GM12872 (cell line): Measurements from ENCODE around the gene FREM2.

ENCODE experiments used
- TF ChIP-seq, protein P1 (sequence below): IDR thresholded peaks from 3 replicates; pipeline ENCODE4 v1.5.1; 2011; ENCODE audit warnings: low read depth, mild to moderate bottlenecking, low read length, moderate library complexity; ENCODE audit not compliant: insufficient read depth

The FREM2 gene

DNA sequence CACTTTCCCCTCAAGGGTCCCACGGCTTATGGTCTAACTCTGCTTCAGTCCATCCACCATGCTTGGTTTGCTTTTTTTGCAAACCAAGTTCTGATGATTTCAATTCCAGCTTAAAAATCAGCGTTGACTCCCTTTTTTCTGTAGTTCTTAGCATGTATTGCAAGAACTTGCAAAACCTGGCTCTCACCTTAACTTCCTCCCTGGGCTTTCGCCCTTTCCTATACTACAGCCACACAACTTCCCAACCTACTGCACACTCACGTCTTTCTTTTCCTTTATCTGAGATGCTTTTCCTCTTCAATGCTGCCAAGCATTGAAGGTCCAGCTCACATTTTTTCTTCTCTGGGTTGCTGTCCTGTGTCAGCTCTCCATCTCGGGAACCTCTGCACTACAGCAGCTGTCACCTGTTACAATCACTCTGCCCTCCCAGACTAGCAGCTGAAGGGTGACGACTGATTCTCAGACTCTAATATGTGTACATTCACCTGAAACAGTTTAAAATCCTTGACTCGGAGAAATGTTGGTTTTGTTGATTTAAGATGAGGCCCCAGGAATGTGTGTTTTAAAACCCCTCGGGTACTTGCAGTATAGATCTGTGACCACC, 143.7 kb downstream of the FREM2 start:
- TF ChIP-seq, protein P1, sequence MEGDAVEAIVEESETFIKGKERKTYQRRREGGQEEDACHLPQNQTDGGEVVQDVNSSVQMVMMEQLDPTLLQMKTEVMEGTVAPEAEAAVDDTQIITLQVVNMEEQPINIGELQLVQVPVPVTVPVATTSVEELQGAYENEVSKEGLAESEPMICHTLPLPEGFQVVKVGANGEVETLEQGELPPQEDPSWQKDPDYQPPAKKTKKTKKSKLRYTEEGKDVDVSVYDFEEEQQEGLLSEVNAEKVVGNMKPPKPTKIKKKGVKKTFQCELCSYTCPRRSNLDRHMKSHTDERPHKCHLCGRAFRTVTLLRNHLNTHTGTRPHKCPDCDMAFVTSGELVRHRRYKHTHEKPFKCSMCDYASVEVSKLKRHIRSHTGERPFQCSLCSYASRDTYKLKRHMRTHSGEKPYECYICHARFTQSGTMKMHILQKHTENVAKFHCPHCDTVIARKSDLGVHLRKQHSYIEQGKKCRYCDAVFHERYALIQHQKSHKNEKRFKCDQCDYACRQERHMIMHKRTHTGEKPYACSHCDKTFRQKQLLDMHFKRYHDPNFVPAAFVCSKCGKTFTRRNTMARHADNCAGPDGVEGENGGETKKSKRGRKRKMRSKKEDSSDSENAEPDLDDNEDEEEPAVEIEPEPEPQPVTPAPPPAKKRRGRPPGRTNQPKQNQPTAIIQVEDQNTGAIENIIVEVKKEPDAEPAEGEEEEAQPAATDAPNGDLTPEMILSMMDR, result no peak

DNA sequence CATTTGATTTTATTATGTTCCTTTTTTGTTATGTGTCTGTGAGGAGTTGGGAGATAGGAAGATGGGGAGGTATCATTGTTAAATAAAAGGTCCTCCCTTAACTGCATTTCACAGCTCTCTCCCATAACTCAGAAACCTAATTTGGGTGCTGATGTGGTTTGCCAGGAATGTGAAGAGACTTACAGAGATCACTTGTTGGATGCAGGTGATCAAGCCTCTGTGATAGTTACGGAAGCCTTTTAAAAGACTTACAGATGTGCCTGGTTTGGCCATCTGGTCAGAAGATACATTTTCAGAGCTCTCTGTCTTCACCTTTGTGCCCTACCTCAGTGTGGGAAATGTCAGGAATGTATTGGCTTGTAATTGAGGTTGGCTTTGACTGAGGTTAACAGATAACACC, 157.7 kb downstream of the FREM2 start:
- TF ChIP-seq, protein P1, result no peak

DNA sequence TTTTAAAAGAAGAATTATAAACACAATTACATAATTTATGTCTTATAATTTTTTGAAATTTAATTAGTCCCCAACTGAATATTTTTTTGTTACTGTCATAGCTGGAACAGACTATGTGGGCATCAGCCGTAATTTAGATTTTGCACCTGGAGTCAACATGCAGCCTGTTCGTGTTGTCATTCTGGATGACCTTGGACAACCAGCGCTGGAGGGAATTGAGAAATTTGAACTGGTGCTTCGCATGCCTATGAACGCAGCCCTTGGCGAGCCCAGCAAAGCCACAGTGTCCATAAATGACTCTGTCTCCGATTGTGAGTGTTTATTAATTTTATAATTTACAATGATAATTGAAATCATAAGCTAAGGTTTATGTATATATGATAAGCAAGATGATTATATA, 161.5 kb downstream of the FREM2 start:
- TF ChIP-seq, protein P1, result no peak

DNA sequence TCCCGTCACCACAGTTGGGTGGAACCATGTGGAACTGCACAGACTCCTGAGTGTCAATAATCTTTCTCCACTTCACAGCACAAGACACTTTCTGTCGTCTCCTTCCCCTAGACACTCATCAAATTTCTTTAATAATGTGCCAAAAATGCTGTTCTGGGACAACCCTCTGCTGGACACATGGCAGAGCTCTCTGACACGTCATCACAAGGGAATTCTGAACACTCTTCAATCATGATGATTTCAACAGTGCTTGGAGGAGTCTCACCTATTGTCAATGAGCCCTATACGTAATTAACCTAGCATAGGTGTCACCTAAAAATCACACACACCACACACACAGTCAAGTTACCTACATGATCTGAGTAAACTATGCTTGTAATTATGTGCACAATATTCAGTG, 162.4 kb downstream of the FREM2 start:
- TF ChIP-seq, protein P1, result no peak

DNA sequence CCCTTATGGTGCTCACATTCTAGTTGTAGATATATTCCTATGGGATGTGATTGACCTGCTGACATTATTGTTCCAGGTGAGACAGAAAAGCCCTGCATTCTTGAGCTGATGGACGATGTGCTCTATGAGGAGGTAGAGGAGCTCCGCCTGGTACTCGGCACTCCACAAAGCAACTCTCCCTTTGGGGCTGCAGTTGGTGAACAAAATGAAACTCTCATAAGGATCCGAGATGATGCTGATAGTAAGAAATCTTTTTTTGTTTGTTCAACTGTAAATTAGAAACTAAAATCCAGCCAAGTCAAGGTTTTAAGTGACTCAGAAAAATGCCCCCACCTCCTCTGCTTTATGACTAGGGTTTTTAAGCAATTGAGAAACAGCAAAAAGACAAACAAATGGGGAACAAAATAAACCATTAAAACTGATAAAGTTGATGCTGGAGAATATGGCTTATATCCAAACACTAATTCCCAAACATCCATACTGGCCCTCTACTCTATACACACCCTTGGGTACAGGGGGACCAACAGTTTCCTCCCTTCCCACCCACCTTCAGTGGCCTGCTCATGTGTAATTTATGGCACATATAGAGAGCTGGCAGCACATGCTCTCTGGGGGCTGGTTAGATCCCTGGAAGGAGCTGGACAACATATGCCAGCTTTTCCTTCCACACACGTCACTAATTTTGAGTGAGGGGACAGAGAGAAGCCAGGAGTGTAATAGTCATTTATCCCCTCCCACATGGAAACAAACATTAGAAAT, 164.2 kb downstream of the FREM2 start:
- TF ChIP-seq, protein P1, result no peak

DNA sequence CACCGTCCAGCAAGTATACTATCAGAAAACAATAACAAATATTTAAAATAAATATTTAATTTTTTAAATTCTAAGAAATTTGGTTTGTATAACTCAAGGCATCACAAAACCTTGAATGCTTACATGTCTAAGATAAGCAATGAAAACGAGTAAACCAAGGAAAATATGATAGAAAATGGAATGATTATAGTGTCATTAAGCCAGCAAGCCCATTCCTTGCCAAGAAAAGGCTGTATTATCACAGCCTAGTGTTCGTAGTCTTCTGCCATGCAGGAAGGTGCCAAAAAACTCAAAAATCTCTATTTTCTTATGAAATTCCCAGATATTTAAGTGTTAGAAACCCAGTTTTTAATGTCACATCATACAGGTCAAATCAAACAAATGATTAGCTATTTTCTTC, 167.3 kb downstream of the FREM2 start:
- TF ChIP-seq, protein P1, result no peak

DNA sequence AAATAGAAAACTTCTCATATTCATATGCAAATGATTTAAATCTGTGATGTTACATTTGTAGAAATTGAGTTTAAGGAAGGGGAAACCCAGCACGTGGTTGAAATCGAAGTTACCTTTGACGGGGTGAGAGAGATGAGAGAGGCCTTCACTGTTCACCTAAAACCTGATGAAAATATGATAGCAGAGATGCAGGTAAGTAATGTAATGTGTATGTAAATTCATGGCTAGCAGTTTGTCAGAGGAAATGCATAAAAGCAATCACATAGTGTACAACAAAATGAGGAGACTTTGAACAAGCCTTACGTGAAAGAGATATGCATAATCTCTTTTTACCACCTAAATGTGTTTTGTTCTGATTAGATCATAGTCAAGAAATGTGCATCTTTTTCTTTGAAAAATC, 169.2 kb downstream of the FREM2 start:
- TF ChIP-seq, protein P1, result no peak
